ENCODE results near the gene ZNF536. TPM values are rescaled to one million over a fixed set of nuclear protein-coding genes. Genes with fewer than 3 reads are reported as not detected.

Gene ZNF536
- total RNA-seq, 6 experiments from 2014 or later: 0.25 TPM; not detected in 5

DNA sequence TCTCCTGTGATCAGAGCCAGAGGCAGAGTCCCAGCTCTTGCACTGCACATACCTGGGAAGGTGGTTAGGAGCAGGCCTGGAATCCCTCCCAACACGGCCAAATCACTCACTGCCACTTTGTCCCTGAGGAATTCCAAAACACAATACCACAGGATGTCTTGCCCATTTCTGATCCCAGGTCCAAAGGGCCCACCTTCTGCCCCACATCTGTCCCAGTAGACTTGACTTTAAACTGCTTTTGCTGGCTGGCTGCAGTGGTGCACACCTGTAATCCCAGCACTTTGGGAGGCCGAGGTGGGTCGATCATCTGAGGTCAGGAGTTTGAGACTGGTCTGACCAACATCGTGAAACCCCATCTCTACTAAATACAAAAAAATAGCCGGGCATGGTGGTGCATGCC, 18.9 kb downstream of the ZNF536 start:
- 59% methylated on average over 4 of the region's 5 CpGs for WGBS (ENCODE audit: insufficient coverage, low coverage, low lambda C conversion rate, missing lambda C conversion rate)
- no peak for TF ChIP-seq POLR2A (IDR thresholded peaks at IDR 0.05)
- TF ChIP-seq, protein P1, sequence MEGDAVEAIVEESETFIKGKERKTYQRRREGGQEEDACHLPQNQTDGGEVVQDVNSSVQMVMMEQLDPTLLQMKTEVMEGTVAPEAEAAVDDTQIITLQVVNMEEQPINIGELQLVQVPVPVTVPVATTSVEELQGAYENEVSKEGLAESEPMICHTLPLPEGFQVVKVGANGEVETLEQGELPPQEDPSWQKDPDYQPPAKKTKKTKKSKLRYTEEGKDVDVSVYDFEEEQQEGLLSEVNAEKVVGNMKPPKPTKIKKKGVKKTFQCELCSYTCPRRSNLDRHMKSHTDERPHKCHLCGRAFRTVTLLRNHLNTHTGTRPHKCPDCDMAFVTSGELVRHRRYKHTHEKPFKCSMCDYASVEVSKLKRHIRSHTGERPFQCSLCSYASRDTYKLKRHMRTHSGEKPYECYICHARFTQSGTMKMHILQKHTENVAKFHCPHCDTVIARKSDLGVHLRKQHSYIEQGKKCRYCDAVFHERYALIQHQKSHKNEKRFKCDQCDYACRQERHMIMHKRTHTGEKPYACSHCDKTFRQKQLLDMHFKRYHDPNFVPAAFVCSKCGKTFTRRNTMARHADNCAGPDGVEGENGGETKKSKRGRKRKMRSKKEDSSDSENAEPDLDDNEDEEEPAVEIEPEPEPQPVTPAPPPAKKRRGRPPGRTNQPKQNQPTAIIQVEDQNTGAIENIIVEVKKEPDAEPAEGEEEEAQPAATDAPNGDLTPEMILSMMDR (IDR thresholded peaks at IDR 0.05): no peak
- intact Hi-C loops (cut with DNase I): no loop called here

DNA sequence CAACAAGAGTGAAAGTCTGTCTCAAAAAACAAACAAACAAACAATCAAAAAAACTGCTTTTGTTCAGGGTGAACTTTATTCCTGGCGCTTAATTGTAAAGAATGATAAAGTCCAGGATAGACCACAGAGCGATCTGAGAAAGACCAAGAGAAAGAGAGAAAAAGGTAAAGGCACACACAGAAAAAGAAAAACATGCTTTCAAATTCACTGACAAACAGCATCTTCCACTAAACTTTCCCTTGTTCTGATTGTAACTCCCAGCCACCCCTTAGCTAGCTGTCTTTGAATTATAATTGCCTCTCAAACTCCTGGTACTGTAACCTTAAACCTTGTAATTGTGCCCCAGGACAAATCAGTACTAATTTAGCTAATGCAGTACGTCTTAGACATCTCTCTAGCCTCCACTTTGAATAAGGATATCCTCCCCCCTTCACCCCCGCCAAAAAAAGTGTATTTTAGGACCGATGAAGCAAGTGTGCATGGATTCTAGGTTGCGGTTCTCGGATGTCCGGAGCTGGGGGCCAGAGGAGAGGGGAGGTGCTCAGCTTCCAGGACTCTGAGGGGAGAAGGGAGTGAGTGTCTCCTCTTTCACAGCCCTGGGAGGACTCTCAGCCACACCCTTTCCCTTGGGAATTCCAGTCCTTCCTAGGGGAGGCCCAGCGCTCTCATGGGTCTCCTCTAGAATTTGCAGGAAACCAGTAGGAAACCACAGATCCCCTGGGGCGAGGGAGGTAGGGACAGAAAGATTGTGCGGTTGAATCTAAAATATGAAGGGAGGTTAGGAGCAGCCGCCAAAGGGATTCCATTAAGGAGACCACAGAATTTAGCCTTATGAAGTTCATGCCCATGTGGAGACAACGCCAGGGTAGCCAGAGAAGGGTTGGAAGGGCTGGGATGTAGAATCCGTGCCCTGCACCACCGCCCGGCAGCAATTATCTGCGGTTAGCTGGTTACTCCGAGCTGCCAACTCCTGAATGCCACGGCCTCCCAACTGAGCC, 19.7 kb downstream of the ZNF536 start:
- intact Hi-C loops (cut with DNase I): no loop called here
- H3K36me3 ChIP-seq: no peaks in the 10 kb centered on the region
- no peak for ATAC-seq
- no peaks in the 10 kb centered on the region for H3K9me3 ChIP-seq
- H3K27me3 ChIP-seq: no peaks in the 10 kb centered on the region
- DNase-seq: no peak
- H3K27ac ChIP-seq: no peak overlapping the region
- no peak overlapping the region for H3K4me3 ChIP-seq
- H3K4me1 ChIP-seq: no peaks in the 10 kb centered on the region
- TF ChIP-seq, protein P1 (IDR thresholded peaks at IDR 0.05): no peak
- TF ChIP-seq POLR2A (IDR thresholded peaks at IDR 0.05): no peak
- WGBS (ENCODE audit: insufficient coverage, low coverage, low lambda C conversion rate, missing lambda C conversion rate): 44% methylated on average over 10 of the region's 19 CpGs

More for the DNA sequence above, 18.9 kb downstream of the ZNF536 start:
- H3K9me3 ChIP-seq: no peaks in the 10 kb centered on the region
- no peaks in the 10 kb centered on the region for H3K4me1 ChIP-seq
- H3K36me3 ChIP-seq: no peaks in the 10 kb centered on the region
- no peak overlapping the region for H3K27ac ChIP-seq
- H3K27me3 ChIP-seq: no peaks in the 10 kb centered on the region
- no peak overlapping the region for H3K4me3 ChIP-seq
- ATAC-seq: no peak
- peak in 1 of 3 donors; percentile 12 for DNase-seq

GRCh38 chr19:30393046-30393445, 20.9 kb downstream of the ZNF536 start:
- Histone ChIP-seq H3K4me1 (no peaks in the 10 kb centered on the region), H3K27ac (no peak overlapping the region), H3K9me3 (no peaks in the 10 kb centered on the region), H3K36me3 (no peaks in the 10 kb centered on the region), H3K27me3 (no peaks in the 10 kb centered on the region), H3K4me3 (no peak overlapping the region)
- ATAC-seq (no peak), DNase-seq (no peak)
- intact Hi-C loops (cut with DNase I): no loop called here
- no peak for TF ChIP-seq POLR2A (IDR thresholded peaks at IDR 0.05)
- TF ChIP-seq, protein P1 (IDR thresholded peaks at IDR 0.05): no peak
- 50% methylated on average over 5 of the region's 5 CpGs for WGBS (ENCODE audit: insufficient coverage, low coverage, low lambda C conversion rate, missing lambda C conversion rate)

DNA sequence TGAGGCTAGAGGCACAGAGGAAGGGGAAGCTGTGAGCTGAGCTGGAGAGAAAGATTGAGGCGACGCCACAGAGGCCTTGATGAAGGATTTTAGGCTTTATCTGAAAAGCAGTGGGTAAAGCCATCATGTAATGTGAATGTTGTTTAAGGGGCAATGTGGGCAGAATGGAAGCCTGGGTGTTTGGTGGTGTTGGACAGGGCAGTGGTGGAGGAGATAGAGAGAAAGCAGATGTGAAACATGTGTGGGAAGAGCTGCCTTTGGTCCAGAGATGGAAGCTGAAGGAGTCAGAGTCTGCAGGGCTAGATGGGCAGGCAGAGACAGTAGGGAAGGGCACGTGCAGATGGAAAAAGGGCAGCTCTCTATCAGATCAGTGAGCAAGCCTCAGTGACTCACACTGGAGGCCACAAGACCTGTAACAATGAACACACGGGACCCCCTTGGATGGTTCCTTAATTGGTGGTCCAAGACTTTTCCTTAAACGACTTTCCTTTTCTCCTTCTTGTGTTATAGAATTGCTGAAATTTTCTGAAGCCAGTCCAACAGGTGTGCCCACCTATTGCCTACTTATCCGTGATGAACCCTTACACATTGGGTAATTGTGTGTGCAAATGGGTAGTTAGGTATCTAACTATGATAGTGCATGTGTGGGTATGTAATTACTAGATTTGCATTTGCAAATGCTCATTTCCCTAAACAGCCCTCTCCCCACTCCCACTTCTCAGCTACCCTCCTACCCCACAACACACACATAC, 21.7 kb downstream of the ZNF536 start:
- WGBS (ENCODE audit: insufficient coverage, low coverage, low lambda C conversion rate, missing lambda C conversion rate): 45% methylated on average over 6 of the region's 6 CpGs
- no peaks in the 10 kb centered on the region for H3K36me3 ChIP-seq
- intact Hi-C loops (cut with DNase I): no loop called here
- no peak for TF ChIP-seq POLR2A (IDR thresholded peaks at IDR 0.05)
- TF ChIP-seq, protein P1 (IDR thresholded peaks at IDR 0.05): no peak
- H3K4me1 ChIP-seq: no peaks in the 10 kb centered on the region
- no peak overlapping the region for H3K4me3 ChIP-seq
- H3K27ac ChIP-seq: no peak overlapping the region
- no peak for DNase-seq
- ATAC-seq: no peak
- H3K9me3 ChIP-seq: no peaks in the 10 kb centered on the region
- H3K27me3 ChIP-seq: no peaks in the 10 kb centered on the region

Data from right lobe of liver (tissue), 6 donors.